Fibroblast of lung (primary cell): Measurements from ENCODE around the gene TXNRD2. TPM values are rescaled to one million over a fixed set of nuclear protein-coding genes. Genes with fewer than 3 reads are reported as not detected.

ENCODE experiments used
- DNase-seq, 2 donors: peaks; one replicate each; pipeline versions ENCODE4 v3.0.0 to v3.0.0-alpha.2; 2010; ENCODE audit warnings: low read depth in 2 of 2
- H2AFZ ChIP-seq: 2 replicates; pipeline ENCODE4 v1.5.1; 2012; ENCODE audit warnings: low read length, control low read depth, inconsistent platforms
- H3K27ac ChIP-seq: 2 replicates; pipeline ENCODE4 v1.5.1; 2011; ENCODE audit warnings: low read length, control low read depth; ENCODE audit not compliant: insufficient read depth
- H3K27me3 ChIP-seq: 2 replicates; pipeline ENCODE4 v1.5.1; 2011; ENCODE audit warnings: mild to moderate bottlenecking, low read length; ENCODE audit not compliant: control insufficient read depth, insufficient read depth
- H3K36me3 ChIP-seq: 2 replicates; pipeline ENCODE4 v1.5.1; 2011; ENCODE audit warnings: low read length; ENCODE audit not compliant: control insufficient read depth, insufficient read depth
- H3K4me1 ChIP-seq: 2 replicates; pipeline ENCODE4 v1.5.1; 2011; ENCODE audit warnings: low read length; ENCODE audit not compliant: control insufficient read depth, insufficient read depth; ENCODE audit errors: extremely low read depth
- H3K4me2 ChIP-seq: 2 replicates; pipeline ENCODE4 v1.5.1; 2011; ENCODE audit warnings: low read length, control low read depth; ENCODE audit not compliant: insufficient read depth; ENCODE audit errors: extremely low read depth
- H3K4me3 ChIP-seq, 4 experiments: fragments of 200-600 bp in 1 of 4; sonication (generic) in 1 of 4; replicated peaks in 1 of 4; 2 replicates each; pipeline ENCODE4 v1.5.1; 2011 to 2016; ENCODE audit warnings: low read length in 4 of 4, low read depth in 3 of 4, mild to moderate bottlenecking in 3 of 4, control low read depth in 2 of 4, inconsistent platforms in 1 of 4, mixed read lengths in 1 of 4; ENCODE audit not compliant: insufficient read depth in 1 of 4; ENCODE audit errors: control extremely low read depth in 1 of 4
- H3K79me2 ChIP-seq: 2 replicates; pipeline ENCODE4 v1.5.1; 2012; ENCODE audit warnings: mild to moderate bottlenecking, low read length, inconsistent platforms; ENCODE audit not compliant: control insufficient read depth, insufficient read depth
- H3K9ac ChIP-seq: 2 replicates; pipeline ENCODE4 v1.5.1; 2011; ENCODE audit warnings: mild to moderate bottlenecking, low read length, control low read depth; ENCODE audit not compliant: insufficient read depth
- H3K9me3 ChIP-seq: 2 replicates; pipeline ENCODE4 v1.5.1; 2012; ENCODE audit warnings: low read depth, low read length; ENCODE audit not compliant: control insufficient read depth, insufficient read depth
- H4K20me1 ChIP-seq: 2 replicates; pipeline ENCODE4 v1.5.1; 2011; ENCODE audit warnings: low read length; ENCODE audit not compliant: control insufficient read depth, insufficient read depth; ENCODE audit errors: extremely low read depth
- CTCF ChIP-seq, 2 donors: IDR thresholded peaks in 1 of 2; conservative IDR thresholded peaks in 1 of 2; 1 replicate in 1 of 2; 2 replicates in 1 of 2; pipeline ENCODE4 v1.5.1; 2011 to 2012; ENCODE audit warnings: low read length in 2 of 2, control low read depth in 1 of 2, inconsistent platforms in 1 of 2, low read depth in 1 of 2, mild to moderate bottlenecking in 1 of 2
- EZH2 ChIP-seq: IDR thresholded peaks from 2 replicates; pipeline ENCODE4 v1.5.1; 2012; ENCODE audit warnings: low read length, control low read depth, mild to moderate bottlenecking; ENCODE audit errors: missing control alignments
- polyA plus RNA-seq, 2 donors: library from polyadenylated mRNA; depleted of rRNA in 1 of 2; stranded (reverse) in 1 of 2; unstranded in 1 of 2; fragments of >200 nt; gene quantifications; 2 replicates each; pipeline ENCODE4 v1.2.1, GENCODE V29; 2011 to 2012; ENCODE audit warnings: missing spikeins in 1 of 2
- total RNA-seq: library from RNA; depleted of rRNA; stranded (reverse); fragments of >200 nt; gene quantifications from 2 replicates; pipeline ENCODE4 v1.2.1, GENCODE V29; 2014

TXNRD2 gene
- total and polyA plus RNA-seq, 2 donors (not counting 1 experiment from before 2014, with no cell fraction given) = 13.2 to 30.7 TPM

- Histone ChIP-seq H3K4me1 (peaks cover 6% of the 10 kb centered on the region), H3K4me2 (no peak overlapping the region), H3K4me3 (no peak overlapping the region), H4K20me1 (no peaks in the 10 kb centered on the region), H3K27ac (no peak overlapping the region), H3K9me3 (no peaks in the 10 kb centered on the region), H2AFZ (no peak overlapping the region), H3K36me3 (no peaks in the 10 kb centered on the region), H3K79me2 (peaks cover 28% of the 10 kb centered on the region), H3K27me3 (no peaks in the 10 kb centered on the region), H3K9ac (no peak overlapping the region)
- no peak for DNase-seq
- TF ChIP-seq EZH2 = no peak
- no peak for TF ChIP-seq CTCF (conservative IDR thresholded peaks at IDR 0.05 in 1 of 2, IDR thresholded peaks at IDR 0.05 in 1 of 2; ENCODE audit: low read depth in 1 of 2, low read length in 2 of 2)
These were observed 84.2 kb downstream of the TXNRD2 start for GRCh38 chr22:19857382-19857781.

GRCh38 chr22:19855504-19856409, 85.9 kb downstream of the TXNRD2 start:
- Histone ChIP-seq H3K36me3 (peaks cover 9% of the 10 kb centered on the region), H3K27ac (peak overlapping the region; percentile 93), H4K20me1 (no peaks in the 10 kb centered on the region), H3K4me3 (peak overlapping the region; percentile 68 to 95 (median 86)), H2AFZ (peak overlapping the region; percentile 14), H3K27me3 (no peaks in the 10 kb centered on the region), H3K79me2 (peaks cover 42% of the 10 kb centered on the region), H3K4me2 (peak overlapping the region; percentile 97), H3K9me3 (no peaks in the 10 kb centered on the region), H3K4me1 (peaks cover 6% of the 10 kb centered on the region), H3K9ac (peak overlapping the region; percentile 88)
- TF ChIP-seq EZH2 (no peak), CTCF (conservative IDR thresholded peaks at IDR 0.05 in 1 of 2, IDR thresholded peaks at IDR 0.05 in 1 of 2; ENCODE audit: low read depth in 1 of 2, low read length in 2 of 2) (no peak)
- peak; percentile 41 to 55 for DNase-seq

GRCh38 chr22:19854778-19855503, 86.7 kb downstream of the TXNRD2 start, which contains the start of the genes GNB1L and RTL10:
GNB1L (minus strand) TSS chr22:19854874; CDS start chr22:19821355, 33,519 bp downstream.
RTL10 (minus strand) TSS chr22:19854874; CDS start chr22:19852261, 2,613 bp downstream.
- no peaks in the 10 kb centered on the region for H4K20me1 ChIP-seq
- H3K36me3 ChIP-seq = peaks cover 12% of the 10 kb centered on the region
- peak; percentile 95 to 96 for DNase-seq
- no peak for TF ChIP-seq EZH2
- TF ChIP-seq CTCF (conservative IDR thresholded peaks at IDR 0.05 in 1 of 2, IDR thresholded peaks at IDR 0.05 in 1 of 2; ENCODE audit: low read depth in 1 of 2, low read length in 2 of 2) = peak in 1 of 2 donors; percentile 2
- peaks cover 46% of the 10 kb centered on the region for H3K79me2 ChIP-seq
- peaks cover 6% of the 10 kb centered on the region for H3K4me1 ChIP-seq
- H3K4me3 ChIP-seq = peak within 1 kb of the TSS; percentile 83 to 95 (median 94)
- H2AFZ ChIP-seq = peak within 1 kb of the TSS; percentile 70
- H3K9ac ChIP-seq = peak within 1 kb of the TSS; percentile 89
- H3K9me3 ChIP-seq = no peaks in the 10 kb centered on the region
- peak within 1 kb of the TSS; percentile 93 for H3K27ac ChIP-seq
- peak within 1 kb of the TSS; percentile 99 for H3K4me2 ChIP-seq
- H3K27me3 ChIP-seq = no peaks in the 10 kb centered on the region
